Testis (tissue), 2 donors: ENCODE data around the gene TMED8.

Source experiments
- POLR2A ChIP-seq: fragments of 450-650 bp; IDR thresholded peaks from one replicate; pipeline ENCODE4 v1.6.1; 2017; ENCODE audit warnings: antibody characterized with exemption, mild to moderate bottlenecking, moderate library complexity
- TF ChIP-seq, protein P1 (sequence below), 3 experiments: fragments of 450-650 bp in 2 of 3; fragments of 200-600 bp in 1 of 3; sonication (generic) in 1 of 3; IDR thresholded peaks; one replicate each; pipeline ENCODE4 v1.5.1; 2016 to 2019; ENCODE audit warnings: antibody characterized with exemption in 3 of 3, mild to moderate bottlenecking in 2 of 3, moderate library complexity in 1 of 3

DNA sequence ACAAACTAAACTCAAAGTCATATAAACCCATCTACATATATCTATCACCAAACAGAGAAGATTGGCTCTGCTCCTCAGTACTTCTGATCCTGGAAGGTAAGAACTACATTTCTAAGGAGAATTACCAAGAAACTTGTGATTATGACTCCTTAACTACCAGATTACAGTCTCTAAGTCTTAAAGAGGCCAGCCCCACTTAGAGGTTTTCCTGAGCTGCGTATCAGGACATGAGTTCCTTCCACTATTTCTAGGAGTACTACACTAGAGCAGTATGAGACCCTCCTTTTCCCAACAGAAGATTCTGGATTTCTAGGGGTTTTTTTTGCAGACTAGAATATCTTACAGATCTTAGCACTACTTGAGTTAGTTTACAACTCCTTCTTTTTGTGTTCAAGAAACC is 46.5 kb upstream of the TMED8 start, which contains the start of gene NOXRED1:
- TF ChIP-seq, protein P1, sequence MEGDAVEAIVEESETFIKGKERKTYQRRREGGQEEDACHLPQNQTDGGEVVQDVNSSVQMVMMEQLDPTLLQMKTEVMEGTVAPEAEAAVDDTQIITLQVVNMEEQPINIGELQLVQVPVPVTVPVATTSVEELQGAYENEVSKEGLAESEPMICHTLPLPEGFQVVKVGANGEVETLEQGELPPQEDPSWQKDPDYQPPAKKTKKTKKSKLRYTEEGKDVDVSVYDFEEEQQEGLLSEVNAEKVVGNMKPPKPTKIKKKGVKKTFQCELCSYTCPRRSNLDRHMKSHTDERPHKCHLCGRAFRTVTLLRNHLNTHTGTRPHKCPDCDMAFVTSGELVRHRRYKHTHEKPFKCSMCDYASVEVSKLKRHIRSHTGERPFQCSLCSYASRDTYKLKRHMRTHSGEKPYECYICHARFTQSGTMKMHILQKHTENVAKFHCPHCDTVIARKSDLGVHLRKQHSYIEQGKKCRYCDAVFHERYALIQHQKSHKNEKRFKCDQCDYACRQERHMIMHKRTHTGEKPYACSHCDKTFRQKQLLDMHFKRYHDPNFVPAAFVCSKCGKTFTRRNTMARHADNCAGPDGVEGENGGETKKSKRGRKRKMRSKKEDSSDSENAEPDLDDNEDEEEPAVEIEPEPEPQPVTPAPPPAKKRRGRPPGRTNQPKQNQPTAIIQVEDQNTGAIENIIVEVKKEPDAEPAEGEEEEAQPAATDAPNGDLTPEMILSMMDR (IDR thresholded peaks at IDR 0.05) = no peak
- no peak for TF ChIP-seq POLR2A
